ENCODE data around the gene LYSMD3. TPM values are rescaled to one million over a fixed set of nuclear protein-coding genes. Genes with fewer than 3 reads are reported as not detected.
"Not testable (repeated sequence)": the region's sequence is repeated elsewhere in the genome, so short reads cannot be mapped to it uniquely, and the experiment has no call there.

Gene LYSMD3
- 21.6 TPM for total RNA-seq
- long read RNA-seq, full-length matches to known transcripts = 28 of 34 reads
- long read RNA-seq, partial matches to known transcripts = 1 of 34 reads
- long read RNA-seq, other reads (novel, unspliced or antisense) = 5 of 34 reads

DNA sequence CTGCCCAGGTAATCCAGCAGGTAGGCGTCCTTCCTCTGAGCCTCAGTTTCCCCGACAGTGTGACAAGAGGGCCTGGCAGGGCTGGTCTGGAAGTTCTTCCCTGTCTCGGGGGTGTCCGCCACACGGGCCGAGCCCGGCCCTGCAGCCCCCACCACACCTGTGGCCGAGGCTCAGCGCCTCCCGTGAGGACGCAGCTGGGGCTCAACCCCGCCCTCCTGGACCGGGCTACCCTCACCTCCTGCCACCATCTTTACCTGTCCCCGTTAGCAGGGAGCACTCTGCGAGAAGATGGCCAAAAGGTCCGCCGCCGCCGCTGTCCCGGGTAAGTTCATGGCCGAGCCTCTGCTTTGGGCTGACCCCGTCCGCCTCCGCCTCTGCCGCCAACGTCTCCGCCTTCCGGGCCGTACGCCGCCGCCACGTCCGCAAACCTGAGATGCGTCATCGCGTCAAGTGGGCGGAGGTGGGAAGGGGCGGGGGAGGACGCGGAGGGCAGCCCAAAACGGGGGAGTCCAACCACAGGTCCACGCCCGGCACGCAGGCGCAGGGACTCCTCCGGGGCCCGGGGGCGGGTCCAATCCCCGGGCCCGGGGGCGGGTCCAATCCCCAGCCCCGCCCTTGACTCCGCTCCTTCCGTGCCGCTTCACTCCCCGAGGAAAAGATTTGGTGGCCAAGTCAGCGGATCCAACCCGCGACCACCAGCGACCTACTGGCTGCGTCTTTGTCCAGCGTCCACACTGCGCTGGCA lies at the start of gene LYSMD3:
Gene LYSMD3 (minus strand): TSS at position 391 of the 745 bp plus-strand sequence. CDS start 4,295 bp downstream, outside the sequence.
- H3K36me3 ChIP-seq = peaks cover 6% of the 10 kb centered on the region
- H3K27me3 ChIP-seq (ENCODE audit: low read depth) = no peaks in the 10 kb centered on the region
- H3K9me3 ChIP-seq = no peaks in the 10 kb centered on the region
- DNase-seq = peak; percentile 99
- H3K27ac ChIP-seq = peak within 1 kb of the TSS; percentile 88
- ATAC-seq = peak; percentile 99 to 100
- H3K4me3 ChIP-seq = peak within 1 kb of the TSS; percentile 78
- intact Hi-C loops (cut with DNase I) = no loop called here
- TF ChIP-seq, protein P1, sequence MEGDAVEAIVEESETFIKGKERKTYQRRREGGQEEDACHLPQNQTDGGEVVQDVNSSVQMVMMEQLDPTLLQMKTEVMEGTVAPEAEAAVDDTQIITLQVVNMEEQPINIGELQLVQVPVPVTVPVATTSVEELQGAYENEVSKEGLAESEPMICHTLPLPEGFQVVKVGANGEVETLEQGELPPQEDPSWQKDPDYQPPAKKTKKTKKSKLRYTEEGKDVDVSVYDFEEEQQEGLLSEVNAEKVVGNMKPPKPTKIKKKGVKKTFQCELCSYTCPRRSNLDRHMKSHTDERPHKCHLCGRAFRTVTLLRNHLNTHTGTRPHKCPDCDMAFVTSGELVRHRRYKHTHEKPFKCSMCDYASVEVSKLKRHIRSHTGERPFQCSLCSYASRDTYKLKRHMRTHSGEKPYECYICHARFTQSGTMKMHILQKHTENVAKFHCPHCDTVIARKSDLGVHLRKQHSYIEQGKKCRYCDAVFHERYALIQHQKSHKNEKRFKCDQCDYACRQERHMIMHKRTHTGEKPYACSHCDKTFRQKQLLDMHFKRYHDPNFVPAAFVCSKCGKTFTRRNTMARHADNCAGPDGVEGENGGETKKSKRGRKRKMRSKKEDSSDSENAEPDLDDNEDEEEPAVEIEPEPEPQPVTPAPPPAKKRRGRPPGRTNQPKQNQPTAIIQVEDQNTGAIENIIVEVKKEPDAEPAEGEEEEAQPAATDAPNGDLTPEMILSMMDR (IDR thresholded peaks at IDR 0.05) = no peak
- H3K4me1 ChIP-seq = peaks cover 42% of the 10 kb centered on the region

DNA sequence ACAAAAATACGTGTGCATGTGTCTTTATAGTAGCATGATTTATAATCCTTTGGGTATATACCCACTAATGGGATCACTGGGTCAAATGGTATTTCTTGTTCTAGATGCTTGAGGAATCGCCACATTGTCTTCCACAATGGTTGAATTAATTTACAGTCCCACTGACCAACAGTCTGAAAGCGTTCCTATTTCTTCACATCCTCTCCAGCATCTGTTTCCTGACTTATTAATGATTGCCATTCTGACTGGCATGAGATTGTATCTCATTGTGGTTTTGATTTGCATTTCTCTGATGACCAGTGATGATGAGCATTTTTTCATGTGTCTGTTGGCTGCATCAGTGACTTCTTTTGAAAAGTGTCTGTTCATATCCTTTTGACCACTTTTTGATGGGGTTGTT lies 47.2 kb upstream of the LYSMD3 start:
- DNase-seq; H3K36me3 ChIP-seq; H3K4me1 ChIP-seq; ATAC-seq; H3K4me3 ChIP-seq; H3K27ac ChIP-seq; H3K9me3 ChIP-seq; intact Hi-C loops (cut with DNase I); H3K27me3 ChIP-seq (ENCODE audit: low read depth): not testable (repeated sequence)

DNA sequence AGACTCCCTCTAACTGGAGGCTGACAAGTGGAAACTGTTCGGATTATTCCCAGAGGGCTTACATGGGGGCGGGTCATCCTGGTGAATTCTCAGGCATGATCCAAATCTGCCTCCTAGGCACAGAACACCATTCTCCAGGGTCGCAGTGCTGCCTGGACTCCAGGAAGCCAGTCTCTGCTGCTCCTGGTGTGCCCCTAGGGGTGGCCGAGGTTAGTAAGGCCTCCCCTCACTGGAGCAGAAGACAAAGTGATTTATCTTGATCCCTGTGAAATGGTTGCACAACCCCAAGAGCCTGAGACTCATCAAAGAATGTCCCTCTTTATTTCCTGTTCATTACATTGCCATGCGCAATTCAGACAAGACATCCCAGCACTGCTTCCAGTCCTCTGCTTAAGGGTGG lies 46.3 kb upstream of the LYSMD3 start:
- Histone ChIP-seq H3K4me1 (no peaks in the 10 kb centered on the region), H3K27me3 (ENCODE audit: low read depth) (no peaks in the 10 kb centered on the region), H3K36me3 (no peaks in the 10 kb centered on the region), H3K27ac (no peak overlapping the region), H3K4me3 (no peak overlapping the region), H3K9me3 (peaks cover 5% of the 10 kb centered on the region)
- ATAC-seq = no peak
- intact Hi-C loops (cut with DNase I) = no loop called here
- no peak for DNase-seq
- TF ChIP-seq, protein P1 (IDR thresholded peaks at IDR 0.05) = no peak

DNA sequence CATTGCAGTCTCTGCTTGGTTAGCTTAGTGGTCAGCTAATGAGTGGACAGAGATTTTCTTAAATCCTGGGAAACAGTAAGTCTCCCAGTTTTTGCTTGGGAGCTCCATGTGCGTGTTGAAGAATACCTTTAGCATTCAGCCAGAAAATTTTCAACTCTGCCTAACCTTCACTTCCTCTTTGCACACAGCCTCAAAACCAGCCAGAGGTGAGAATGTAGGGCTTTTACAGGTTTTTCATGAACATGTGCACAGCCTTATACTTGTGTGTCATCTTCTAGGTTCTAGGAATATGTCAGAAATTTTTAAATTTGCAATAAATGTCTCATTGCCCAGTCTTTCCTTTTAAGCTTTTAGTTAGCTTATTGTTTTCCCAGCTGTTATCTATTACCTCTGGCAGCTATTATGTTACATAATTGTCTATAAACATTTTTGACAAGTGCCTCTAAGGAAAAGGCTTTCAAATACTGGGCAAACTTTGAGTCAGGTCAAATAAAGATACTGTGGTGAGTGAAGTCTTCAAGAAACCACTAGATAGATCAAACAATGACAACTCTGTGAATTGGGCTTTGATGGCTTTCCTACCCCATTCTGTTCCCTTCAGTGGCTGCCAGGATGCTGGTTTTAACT lies 41.9 kb upstream of the LYSMD3 start:
- Histone ChIP-seq H3K27me3 (ENCODE audit: low read depth) (no peaks in the 10 kb centered on the region), H3K27ac (no peak overlapping the region), H3K9me3 (no peaks in the 10 kb centered on the region), H3K36me3 (no peaks in the 10 kb centered on the region), H3K4me3 (no peak overlapping the region), H3K4me1 (no peaks in the 10 kb centered on the region)
- intact Hi-C loops (cut with DNase I) = no loop called here
- TF ChIP-seq, protein P1 (IDR thresholded peaks at IDR 0.05) = no peak
- peak in 1 of 2 donors; percentile 72 for ATAC-seq
- no peak for DNase-seq

DNA sequence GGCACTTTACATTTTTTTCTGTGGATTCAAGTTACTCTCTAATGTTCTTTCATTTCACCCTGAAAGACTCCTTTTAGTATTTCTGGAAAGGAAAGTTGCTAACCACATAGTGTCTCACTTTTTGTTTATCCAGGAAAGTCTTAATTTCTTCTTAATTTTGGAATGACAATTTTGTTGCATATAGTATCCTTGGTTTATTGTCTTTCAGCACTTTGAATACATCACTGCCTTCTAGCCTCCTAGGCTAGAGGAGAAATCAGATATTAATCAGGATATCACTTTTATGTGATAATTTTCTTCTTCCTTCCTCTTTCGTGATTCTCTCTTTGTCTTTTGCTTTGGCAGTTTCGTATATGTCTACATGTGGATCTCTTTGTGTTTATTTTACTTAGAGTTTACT lies 40.6 kb upstream of the LYSMD3 start:
- Histone ChIP-seq H3K27me3 (ENCODE audit: low read depth) (no peaks in the 10 kb centered on the region), H3K27ac (no peak overlapping the region), H3K4me3 (no peak overlapping the region), H3K36me3 (no peaks in the 10 kb centered on the region), H3K9me3 (no peaks in the 10 kb centered on the region), H3K4me1 (no peaks in the 10 kb centered on the region)
- DNase-seq (no peak), ATAC-seq (no peak)
- TF ChIP-seq, protein P1 (IDR thresholded peaks at IDR 0.05) = no peak
- intact Hi-C loops (cut with DNase I) = no loop called here

DNA sequence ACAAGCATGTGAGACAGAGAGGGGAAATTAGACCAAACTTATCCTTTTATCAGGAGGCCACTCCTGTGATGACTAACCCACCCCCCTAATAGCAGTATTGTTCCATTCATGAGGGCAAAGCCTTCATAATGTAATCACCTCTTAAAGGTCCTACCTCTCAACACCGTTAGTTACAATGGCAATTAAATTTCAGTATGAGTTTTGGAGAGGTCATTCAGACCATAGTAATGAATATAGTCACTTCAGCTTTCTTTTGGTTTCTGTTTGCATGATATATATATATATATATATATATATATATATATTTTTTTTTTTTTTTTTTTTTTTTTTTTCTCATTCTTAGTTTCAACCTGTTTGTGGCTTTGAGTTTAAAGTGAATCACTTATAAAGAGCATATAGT lies 39.7 kb upstream of the LYSMD3 start:
- DNase-seq (no peak), ATAC-seq (no peak)
- intact Hi-C loops (cut with DNase I) = no loop called here
- Histone ChIP-seq H3K36me3 (no peaks in the 10 kb centered on the region), H3K9me3 (no peaks in the 10 kb centered on the region), H3K4me1 (no peaks in the 10 kb centered on the region), H3K4me3 (no peak overlapping the region), H3K27me3 (ENCODE audit: low read depth) (no peaks in the 10 kb centered on the region), H3K27ac (no peak overlapping the region)
- TF ChIP-seq, protein P1 (IDR thresholded peaks at IDR 0.05) = no peak

All from lower lobe of right lung (tissue), 2 donors.